HepG2 (cell line): Measurements from ENCODE around the gene YPEL3. TPM values are rescaled to one million over a fixed set of nuclear protein-coding genes. Genes with fewer than 3 reads are reported as not detected.
A peak's percentile ranks its signal among the peaks of the same experiment; 100 is the strongest.

Experiments
- HBP1 ChIP-seq: IDR thresholded peaks from 2 replicates; pipeline ENCODE4 v1.6.1; 2016; ENCODE audit warnings: low read depth, control low read depth
- HNRNPUL1 ChIP-seq: fragments of 200-400 bp; formaldehyde crosslinking; IDR thresholded peaks from 2 replicates; pipeline ENCODE4 v1.6.1; 2017; ENCODE audit warnings: low read depth, mild to moderate bottlenecking, low read length, moderate library complexity
- NFAT5 ChIP-seq: sonication (generic); formaldehyde crosslinking; IDR thresholded peaks from 2 replicates; pipeline ENCODE4 v1.4.0; 2020; ENCODE audit warnings: missing genetic modification reagents
- NONO ChIP-seq, 2 experiments: fragments of 450-650 bp in 1 of 2; sonication (generic) in 1 of 2; formaldehyde crosslinking in 1 of 2; IDR thresholded peaks in 1 of 2; conservative IDR thresholded peaks in 1 of 2; 2 replicates each; pipeline versions ENCODE4 v1.6.1 to v1.8.0; 2017 to 2022; ENCODE audit warnings: mild to moderate bottlenecking in 1 of 2, missing genetic modification reagents in 1 of 2, moderate library complexity in 1 of 2
- RXRA ChIP-seq: sonication (generic); formaldehyde crosslinking; IDR thresholded peaks from 2 replicates; pipeline ENCODE4 v1.5.1; 2020; ENCODE audit warnings: missing genetic modification reagents
- SCMH1 ChIP-seq: sonication (generic); formaldehyde crosslinking; IDR thresholded peaks from 2 replicates; pipeline ENCODE4 v1.9.0; 2021; ENCODE audit warnings: missing genetic modification reagents, mild to moderate bottlenecking, borderline replicate concordance
- SNAPC2 ChIP-seq: sonication (generic); formaldehyde crosslinking; IDR thresholded peaks from 2 replicates; pipeline ENCODE4 v1.8.1; 2022; ENCODE audit warnings: mild to moderate bottlenecking, missing genetic modification reagents
- SRY ChIP-seq: sonication (generic); formaldehyde crosslinking; IDR thresholded peaks from 2 replicates; pipeline ENCODE4 v1.8.0; 2022; ENCODE audit warnings: mild to moderate bottlenecking, missing genetic modification reagents
- ZBTB2 ChIP-seq: sonication (generic); formaldehyde crosslinking; IDR thresholded peaks from 2 replicates; pipeline ENCODE4 v1.8.0; 2022; ENCODE audit warnings: low read depth, missing genetic modification reagents
- ZBTB8A ChIP-seq: sonication (generic); formaldehyde crosslinking; IDR thresholded peaks from 2 replicates; pipeline ENCODE4 v1.4.0; 2020; ENCODE audit warnings: mild to moderate bottlenecking, low read depth, missing genetic modification reagents, borderline replicate concordance
- ZFP62 ChIP-seq: sonication (generic); formaldehyde crosslinking; IDR thresholded peaks from 2 replicates; pipeline ENCODE4 v1.4.0; 2020; ENCODE audit warnings: missing genetic modification reagents
- ZNF225 ChIP-seq: sonication (generic); formaldehyde crosslinking; IDR thresholded peaks from 2 replicates; pipeline ENCODE4 v1.4.0; 2020; ENCODE audit warnings: mild to moderate bottlenecking, missing genetic modification reagents
- ZNF280B ChIP-seq: sonication (generic); formaldehyde crosslinking; IDR thresholded peaks from 2 replicates; pipeline ENCODE4 v1.5.0; 2020; ENCODE audit warnings: missing genetic modification reagents, mild to moderate bottlenecking, borderline replicate concordance
- ZNF292 ChIP-seq: sonication (generic); formaldehyde crosslinking; IDR thresholded peaks from 2 replicates; pipeline ENCODE4 v1.8.1; 2022; ENCODE audit warnings: mild to moderate bottlenecking, low read depth, missing genetic modification reagents, borderline replicate concordance
- ZNF431 ChIP-seq: sonication (generic); formaldehyde crosslinking; IDR thresholded peaks from 2 replicates; pipeline ENCODE4 v1.9.0; 2022; ENCODE audit warnings: missing genetic modification reagents, low read depth, mild to moderate bottlenecking, borderline replicate concordance
- ZNF652 ChIP-seq: IDR thresholded peaks from 2 replicates; pipeline ENCODE4 v1.6.1; 2016; ENCODE audit warnings: low read depth, borderline replicate concordance
- polyA plus RNA-seq, 8 experiments: library from polyadenylated mRNA; depleted of rRNA in 3 of 8; stranded (reverse) in 7 of 8; unstranded in 1 of 8; fragments of >200 nt; fragmentation: Illumina TruSeq in 4 of 8; extraction: Trizol in 4 of 8; gene quantifications; 2 replicates each; pipeline versions ENCODE4 v1.2.1 to v1.2.3, GENCODE V29; 2011 to 2016; ENCODE audit warnings: low read depth in 4 of 8, missing spikeins in 1 of 8, mixed read lengths in 1 of 8; ENCODE audit not compliant: insufficient read depth in 1 of 8
- total RNA-seq, 5 experiments: library from RNA; depleted of rRNA; stranded (reverse); fragments of >200 nt; fragmentation: Illumina TruSeq; extraction: Trizol; gene quantifications; 2 replicates each; pipeline ENCODE4 v1.2.3, GENCODE V29; 2016; ENCODE audit warnings: low read depth in 1 of 5

YPEL3 gene
- total and polyA plus RNA-seq, 2 of the 13 experiments (the other 11 are each of a cell fraction or from before 2014, with no cell fraction given) = 5.4 to 47.0 TPM

GRCh38 chr16:30088832-30089624 lies 7.0 kb downstream of the YPEL3 start (continued):
- TF ChIP-seq RXRA (CRISPR knock-in tag) (peak; percentile 40; the same call in 1 of the 2 replicates), HBP1 (CRISPR knock-in tag) (no peak), SCMH1 (no peak), SRY (CRISPR knock-in tag) (0 out of 2 replicates have a peak, but pooled peaks have one; percentile 63), ZFP62 (CRISPR knock-in tag) (no peak), HNRNPUL1 (no peak), ZNF292 (CRISPR knock-in tag) (peak; percentile 84; the same call in 1 of the 2 replicates), NFAT5 (CRISPR knock-in tag) (0 out of 2 replicates have a peak, but pooled peaks have one; percentile 54), NONO (IDR thresholded peaks at IDR 0.05) (no peak), NONO (CRISPR knock-in tag; conservative IDR thresholded peaks at IDR 0.05) (0 out of 2 replicates have a peak, but pooled peaks have one; percentile 26), ZNF225 (CRISPR knock-in tag) (0 out of 2 replicates have a peak, but pooled peaks have one; percentile 17), SNAPC2 (CRISPR knock-in tag) (no peak), ZNF431 (CRISPR knock-in tag) (0 out of 2 replicates have a peak, but pooled peaks have one; percentile 21), ZBTB8A (CRISPR knock-in tag) (no peak), ZNF280B (CRISPR knock-in tag) (peak; percentile 84), ZNF652 (CRISPR knock-in tag) (no peak), ZBTB2 (0 out of 2 replicates have a peak, but pooled peaks have one; percentile 2)
